ENCODE results near the gene SWI5. TPM values are rescaled to one million over a fixed set of nuclear protein-coding genes. Genes with fewer than 3 reads are reported as not detected.

SWI5 gene
- total and polyA plus RNA-seq, 9 of the 15 experiments (the other 6 are each of a cell fraction or from before 2014, with no cell fraction given): 62.8 to 133 (median 95.9) TPM

DNA sequence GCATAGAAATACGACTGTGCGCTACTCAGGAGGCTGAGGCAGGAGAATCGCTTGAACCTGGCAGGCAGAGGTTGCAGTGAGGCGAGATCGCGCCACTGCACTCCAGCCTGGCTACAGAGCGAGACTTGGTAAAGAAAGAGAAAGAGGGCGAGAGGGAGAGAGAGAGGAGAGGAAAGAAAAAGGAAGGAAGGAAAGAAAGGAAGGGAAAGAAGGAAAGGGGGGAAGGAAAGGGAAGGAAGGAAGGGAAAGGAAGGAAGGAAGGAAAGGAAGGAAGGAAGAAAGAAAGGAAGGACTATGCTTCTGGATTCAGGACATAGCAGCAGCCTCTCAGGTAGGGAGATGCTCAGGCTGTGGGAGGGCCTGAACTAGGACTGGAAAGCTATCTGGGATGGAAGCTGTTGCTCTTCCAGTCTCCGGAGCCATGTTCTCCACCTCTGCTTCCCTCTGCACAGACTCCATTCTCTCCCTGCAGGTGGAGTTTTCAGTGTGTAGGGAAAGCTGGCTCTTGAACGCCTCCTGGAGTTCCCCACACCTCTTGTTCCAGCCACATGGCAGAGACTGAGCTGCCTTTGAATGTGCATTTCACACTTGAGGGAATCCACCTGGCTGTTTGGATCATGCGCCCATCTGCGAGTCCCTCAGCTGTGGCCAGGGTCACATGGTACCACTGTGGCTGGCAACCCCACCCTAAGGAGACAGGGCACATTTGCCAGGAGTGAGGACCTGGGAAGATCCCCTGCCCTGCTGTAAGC lies 9.1 kb downstream of the SWI5 start (continued):
- TF ChIP-seq ZNF408 (CRISPR knock-in tag; IDR thresholded peaks at IDR 0.05; ENCODE audit: low read depth): no peak
- no peak for TF ChIP-seq POLR2A (conservative IDR thresholded peaks at IDR 0.05)
- TF ChIP-seq PYGO2 (tag; IDR thresholded peaks at IDR 0.05): no peak
- no peak for TF ChIP-seq DDX20 (tag; IDR thresholded peaks at IDR 0.05; ENCODE audit: low read depth)
- TF ChIP-seq ZNF184 (CRISPR knock-in tag; IDR thresholded peaks at IDR 0.05): no peak
- no peak for TF ChIP-seq NR2C1 (IDR thresholded peaks at IDR 0.05)
- TF ChIP-seq NR2C1 (tag; IDR thresholded peaks at IDR 0.05): no peak
- no peak for TF ChIP-seq ZNF551 (CRISPR knock-in tag; IDR thresholded peaks at IDR 0.05)
- TF ChIP-seq, protein P1, sequence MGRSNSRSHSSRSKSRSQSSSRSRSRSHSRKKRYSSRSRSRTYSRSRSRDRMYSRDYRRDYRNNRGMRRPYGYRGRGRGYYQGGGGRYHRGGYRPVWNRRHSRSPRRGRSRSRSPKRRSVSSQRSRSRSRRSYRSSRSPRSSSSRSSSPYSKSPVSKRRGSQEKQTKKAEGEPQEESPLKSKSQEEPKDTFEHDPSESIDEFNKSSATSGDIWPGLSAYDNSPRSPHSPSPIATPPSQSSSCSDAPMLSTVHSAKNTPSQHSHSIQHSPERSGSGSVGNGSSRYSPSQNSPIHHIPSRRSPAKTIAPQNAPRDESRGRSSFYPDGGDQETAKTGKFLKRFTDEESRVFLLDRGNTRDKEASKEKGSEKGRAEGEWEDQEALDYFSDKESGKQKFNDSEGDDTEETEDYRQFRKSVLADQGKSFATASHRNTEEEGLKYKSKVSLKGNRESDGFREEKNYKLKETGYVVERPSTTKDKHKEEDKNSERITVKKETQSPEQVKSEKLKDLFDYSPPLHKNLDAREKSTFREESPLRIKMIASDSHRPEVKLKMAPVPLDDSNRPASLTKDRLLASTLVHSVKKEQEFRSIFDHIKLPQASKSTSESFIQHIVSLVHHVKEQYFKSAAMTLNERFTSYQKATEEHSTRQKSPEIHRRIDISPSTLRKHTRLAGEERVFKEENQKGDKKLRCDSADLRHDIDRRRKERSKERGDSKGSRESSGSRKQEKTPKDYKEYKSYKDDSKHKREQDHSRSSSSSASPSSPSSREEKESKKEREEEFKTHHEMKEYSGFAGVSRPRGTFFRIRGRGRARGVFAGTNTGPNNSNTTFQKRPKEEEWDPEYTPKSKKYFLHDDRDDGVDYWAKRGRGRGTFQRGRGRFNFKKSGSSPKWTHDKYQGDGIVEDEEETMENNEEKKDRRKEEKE (IDR thresholded peaks at IDR 0.05; ENCODE audit: borderline replicate concordance in 1 of 2, control insufficient read depth in 1 of 2, low read depth in 2 of 2, low read length in 1 of 2): no peak
- no peak for TF ChIP-seq TEAD4 (IDR thresholded peaks at IDR 0.05; ENCODE audit: low read length)
- no peak for TF ChIP-seq TEAD4 (CRISPR knock-in tag; IDR thresholded peaks at IDR 0.05; ENCODE audit: borderline replicate concordance)
- no peak for TF ChIP-seq HNRNPK (IDR thresholded peaks at IDR 0.05; ENCODE audit: low read depth, low read length, poor library complexity, severe bottlenecking)
- TF ChIP-seq ZNF444 (CRISPR knock-in tag; IDR thresholded peaks at IDR 0.05): no peak
- TF ChIP-seq RBM17 (IDR thresholded peaks at IDR 0.05; ENCODE audit: borderline replicate concordance, low read depth, low read length): no peak
- TF ChIP-seq, protein P2, sequence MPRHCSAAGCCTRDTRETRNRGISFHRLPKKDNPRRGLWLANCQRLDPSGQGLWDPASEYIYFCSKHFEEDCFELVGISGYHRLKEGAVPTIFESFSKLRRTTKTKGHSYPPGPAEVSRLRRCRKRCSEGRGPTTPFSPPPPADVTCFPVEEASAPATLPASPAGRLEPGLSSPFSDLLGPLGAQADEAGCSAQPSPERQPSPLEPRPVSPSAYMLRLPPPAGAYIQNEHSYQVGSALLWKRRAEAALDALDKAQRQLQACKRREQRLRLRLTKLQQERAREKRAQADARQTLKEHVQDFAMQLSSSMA (CRISPR knock-in tag; IDR thresholded peaks at IDR 0.05): no peak
- peak in 1 of 2 experiments; percentile 44; a peak in 2 of 4 replicates for TF ChIP-seq RAD21 (CRISPR knock-in tag; conservative IDR thresholded peaks at IDR 0.05 in 1 of 2, IDR thresholded peaks at IDR 0.05 in 1 of 2)
- no peak for TF ChIP-seq ARHGAP35 (IDR thresholded peaks at IDR 0.05; ENCODE audit: partially characterized antibody)
- no peak for TF ChIP-seq NFATC3 (IDR thresholded peaks at IDR 0.05)
- no peak for TF ChIP-seq CHCHD3 (CRISPR knock-in tag; IDR thresholded peaks at IDR 0.05)
- no peak for TF ChIP-seq HMG20B (CRISPR knock-in tag; IDR thresholded peaks at IDR 0.05)
- TF ChIP-seq SMARCA4 (IDR thresholded peaks at IDR 0.05): no peak
- TF ChIP-seq BCL6 (CRISPR knock-in tag; IDR thresholded peaks at IDR 0.05): no peak
